GM23248 (cell line): ENCODE measurements around the gene ZYG11B. TPM values are rescaled to one million over a fixed set of nuclear protein-coding genes. Genes with fewer than 3 reads are reported as not detected.

Experiments used
- DNase-seq: peaks from one replicate; pipeline ENCODE4 v3.0.0-alpha.2; 2015
- H2AFZ ChIP-seq: fragments of 200-600 bp; sonication (generic); 2 replicates; pipeline ENCODE4 v1.6.1; 2016; ENCODE audit warnings: antibody characterized with exemption
- H3F3A ChIP-seq: fragments of 200-600 bp; sonication (generic); 2 replicates; pipeline ENCODE4 v1.6.1; 2016; ENCODE audit warnings: mild to moderate bottlenecking, antibody characterized with exemption, mixed run types; ENCODE audit not compliant: insufficient read depth
- H3K27ac ChIP-seq: fragments of 200-600 bp; sonication (generic); 2 replicates; pipeline ENCODE4 v1.5.1; 2016; ENCODE audit warnings: mild to moderate bottlenecking
- H3K27me3 ChIP-seq: fragments of 200-600 bp; sonication (generic); replicated peaks from 2 replicates; pipeline ENCODE4 v1.6.1; 2016; ENCODE audit warnings: mild to moderate bottlenecking; ENCODE audit not compliant: insufficient read depth
- H3K36me3 ChIP-seq: fragments of 200-600 bp; sonication (generic); 2 replicates; pipeline ENCODE4 v1.6.1; 2016; ENCODE audit warnings: low read depth, mild to moderate bottlenecking
- H3K4me1 ChIP-seq: fragments of 200-600 bp; sonication (generic); 2 replicates; pipeline ENCODE4 v1.6.1; 2016; ENCODE audit warnings: mild to moderate bottlenecking; ENCODE audit not compliant: insufficient read depth
- H3K4me2 ChIP-seq: fragments of 200-600 bp; sonication (generic); one replicate; pipeline ENCODE4 v1.6.1; 2016; ENCODE audit warnings: mild to moderate bottlenecking; ENCODE audit not compliant: unreplicated experiment
- H3K4me3 ChIP-seq: fragments of 200-600 bp; sonication (generic); 2 replicates; pipeline ENCODE4 v1.5.1; 2016; ENCODE audit warnings: mild to moderate bottlenecking
- H3K79me2 ChIP-seq: fragments of 200-600 bp; sonication (generic); 2 replicates; pipeline ENCODE4 v1.6.1; 2016; ENCODE audit warnings: mild to moderate bottlenecking; ENCODE audit not compliant: insufficient read depth
- H3K9ac ChIP-seq: fragments of 200-600 bp; sonication (generic); 2 replicates; pipeline ENCODE4 v1.6.1; 2016; ENCODE audit warnings: mild to moderate bottlenecking
- H3K9me2 ChIP-seq: fragments of 200-600 bp; sonication (generic); 2 replicates; pipeline ENCODE4 v1.6.1; 2016; ENCODE audit warnings: mixed run types, mild to moderate bottlenecking, moderate library complexity; ENCODE audit not compliant: insufficient read depth
- H3K9me3 ChIP-seq: fragments of 200-600 bp; sonication (generic); one replicate; pipeline ENCODE4 v1.6.1; 2017; ENCODE audit warnings: low read depth
- H4K20me1 ChIP-seq: fragments of 200-600 bp; sonication (generic); 2 replicates; pipeline ENCODE4 v1.6.0; 2016; ENCODE audit not compliant: insufficient read depth
- EZH2 ChIP-seq: fragments of 200-600 bp; sonication (generic); IDR thresholded peaks from 2 replicates; pipeline ENCODE4 v1.6.1; 2018; ENCODE audit warnings: antibody characterized with exemption, mild to moderate bottlenecking; ENCODE audit not compliant: insufficient read depth, poor library complexity, severe bottlenecking
- EZH2phosphoT487 ChIP-seq: fragments of 200-600 bp; sonication (generic); IDR thresholded peaks from 2 replicates; pipeline ENCODE4 v1.6.1; 2018; ENCODE audit warnings: antibody characterized with exemption, moderate library complexity, mild to moderate bottlenecking, low read depth; ENCODE audit not compliant: insufficient read depth
- WGBS, 2 experiments: methylation state at CpG; one replicate each; pipeline ENCODE4 v1.1.6; 2015 to 2017; ENCODE audit warnings: low lambda C conversion rate in 2 of 2, low coverage in 1 of 2; ENCODE audit errors: missing lambda C conversion rate in 2 of 2; 5-methylcytosine and 5-hydroxymethylcytosine counted together
- in situ Hi-C: fragments of 300-500 bp; cut with MboI; formaldehyde crosslinking; loops from 2 replicates; pipeline ENCODE4 v1.15.0; 2020
- polyA plus RNA-seq: library from polyadenylated mRNA; unstranded; fragments of >200 nt; fragmentation: Nextera tagmentation; extraction: Ambion mirVana; gene quantifications from 2 replicates; pipeline ENCODE4 v1.2.1, GENCODE V29; 2016
- total RNA-seq: library from RNA; depleted of rRNA; stranded (reverse); fragments of >200 nt; shearing (Covaris generic); gene quantifications from 2 replicates; pipeline ENCODE4 v1.2.3, GENCODE V29; 2014

ZYG11B gene
- total and polyA plus RNA-seq, 2 experiments from 2014 or later: 15.1 to 57.9 TPM

- H3K9me2 ChIP-seq: no peaks in the 10 kb centered on the region
- in situ Hi-C loops: loop anchor here (25.0 kb wide), 1 partner anchor 464 kb away; the partner anchor contains the start of gene CPT2
- H3K4me1 ChIP-seq: peaks cover 7% of the 10 kb centered on the region; the same call in 1 of the 2 replicates
- H2AFZ ChIP-seq: no peak overlapping the region
- H3K9ac ChIP-seq: no peak overlapping the region
- H4K20me1 ChIP-seq: no peaks in the 10 kb centered on the region
- no peaks in the 10 kb centered on the region for H3F3A ChIP-seq
- peaks cover 18% of the 10 kb centered on the region for H3K79me2 ChIP-seq
- no peak for TF ChIP-seq EZH2phosphoT487
- TF ChIP-seq EZH2: no peak
- no peak for DNase-seq
- WGBS, 2 experiments: 79 to 87% methylated on average over 4 of the region's 4 CpGs
- no peak overlapping the region for H3K4me2 ChIP-seq
- no peaks in the 10 kb centered on the region for H3K27me3 ChIP-seq
- H3K9me3 ChIP-seq: no peaks in the 10 kb centered on the region
- H3K36me3 ChIP-seq: no peaks in the 10 kb centered on the region
- no peak overlapping the region for H3K4me3 ChIP-seq
- no peak overlapping the region for H3K27ac ChIP-seq
These were observed 3.0 kb upstream of the ZYG11B start for GRCh38 chr1:52723260-52723659.

GRCh38 chr1:52725903-52726264, 369 bp upstream of the ZYG11B start:
- H3K9me3 ChIP-seq: no peaks in the 10 kb centered on the region
- no peaks in the 10 kb centered on the region for H4K20me1 ChIP-seq
- peak overlapping the region; percentile 100 for H2AFZ ChIP-seq
- H3K9ac ChIP-seq: peak overlapping the region; percentile 88
- H3K79me2 ChIP-seq: peaks cover 44% of the 10 kb centered on the region
- DNase-seq: no peak
- WGBS, 2 experiments: 3 to 6% methylated on average over 6 of the region's 6 CpGs
- H3K36me3 ChIP-seq: no peaks in the 10 kb centered on the region
- no peaks in the 10 kb centered on the region for H3F3A ChIP-seq
- peak overlapping the region; percentile 92 for H3K4me3 ChIP-seq
- no peaks in the 10 kb centered on the region for H3K9me2 ChIP-seq
- H3K4me2 ChIP-seq: peak overlapping the region; percentile 96
- in situ Hi-C loops: no loop called here
- no peak overlapping the region for H3K27ac ChIP-seq
- H3K27me3 ChIP-seq: no peaks in the 10 kb centered on the region
- peaks cover 7% of the 10 kb centered on the region; the same call in 1 of the 2 replicates for H3K4me1 ChIP-seq
- TF ChIP-seq EZH2phosphoT487: no peak
- no peak for TF ChIP-seq EZH2

GRCh38 chr1:52727114-52727586, 897 bp downstream of the ZYG11B start:
- DNase-seq: peak; percentile 58
- TF ChIP-seq EZH2 (no peak), EZH2phosphoT487 (no peak)
- Histone ChIP-seq H3K36me3 (no peaks in the 10 kb centered on the region), H3K4me3 (peak overlapping the region; percentile 92), H3K27me3 (no peaks in the 10 kb centered on the region), H3K9me3 (no peaks in the 10 kb centered on the region), H3K9me2 (no peaks in the 10 kb centered on the region), H4K20me1 (no peaks in the 10 kb centered on the region), H3F3A (no peaks in the 10 kb centered on the region), H3K4me2 (peak overlapping the region; percentile 86), H3K79me2 (peaks cover 57% of the 10 kb centered on the region), H3K4me1 (peaks cover 7% of the 10 kb centered on the region; the same call in 1 of the 2 replicates), H3K27ac (peak overlapping the region; percentile 54), H3K9ac (peak overlapping the region; percentile 88), H2AFZ (peak overlapping the region; percentile 85)
- in situ Hi-C loops: no loop called here
- 0 to 2% methylated on average over 13 to 14 of the region's 14 CpGs for WGBS, 2 experiments

- H3K4me2 ChIP-seq: peak overlapping the region; percentile 86
- peak; percentile 4 for DNase-seq
- in situ Hi-C loops: no loop called here
- TF ChIP-seq EZH2 (no peak), EZH2phosphoT487 (no peak)
- H3K9me3 ChIP-seq: no peaks in the 10 kb centered on the region
- H3K27ac ChIP-seq: no peak overlapping the region
- peaks cover 7% of the 10 kb centered on the region; the same call in 1 of the 2 replicates for H3K4me1 ChIP-seq
- WGBS, 2 experiments: 88 to 90% methylated on average over 6 of the region's 6 CpGs
- no peaks in the 10 kb centered on the region for H3K9me2 ChIP-seq
- H3F3A ChIP-seq: no peaks in the 10 kb centered on the region
- H2AFZ ChIP-seq: no peak overlapping the region
- peak overlapping the region; percentile 92 for H3K4me3 ChIP-seq
- H4K20me1 ChIP-seq: no peaks in the 10 kb centered on the region
- peak overlapping the region; percentile 88 for H3K9ac ChIP-seq
- H3K36me3 ChIP-seq: no peaks in the 10 kb centered on the region
- no peaks in the 10 kb centered on the region for H3K27me3 ChIP-seq
- H3K79me2 ChIP-seq: peaks cover 66% of the 10 kb centered on the region
These were observed 1.9 kb downstream of the ZYG11B start for GRCh38 chr1:52727956-52728656.
